GDM1 (cell line): ENCODE data around the gene STRADA.

Source experiments
- DNase-seq: peaks from one replicate; lab custom pipeline; 2025; lab: John Stamatoyannopoulos, UW

The STRADA gene

GRCh38 chr17:63701456-63701820 is 40.2 kb downstream of the STRADA start:
- no peak for DNase-seq

- DNase-seq = no peak
These were observed 40.8 kb downstream of the STRADA start for GRCh38 chr17:63700528-63701455.

- peak; percentile 44 for DNase-seq
These were observed 41.7 kb downstream of the STRADA start, which contains the start of gene LIMD2 for GRCh38 chr17:63699638-63700527. Gene LIMD2 (minus strand): TSS chr17:63700125. CDS start chr17:63699298, 827 bp downstream.

GRCh38 chr17:63698886-63699637 is 42.5 kb downstream of the STRADA start:
- DNase-seq = peak; percentile 83

DNA sequence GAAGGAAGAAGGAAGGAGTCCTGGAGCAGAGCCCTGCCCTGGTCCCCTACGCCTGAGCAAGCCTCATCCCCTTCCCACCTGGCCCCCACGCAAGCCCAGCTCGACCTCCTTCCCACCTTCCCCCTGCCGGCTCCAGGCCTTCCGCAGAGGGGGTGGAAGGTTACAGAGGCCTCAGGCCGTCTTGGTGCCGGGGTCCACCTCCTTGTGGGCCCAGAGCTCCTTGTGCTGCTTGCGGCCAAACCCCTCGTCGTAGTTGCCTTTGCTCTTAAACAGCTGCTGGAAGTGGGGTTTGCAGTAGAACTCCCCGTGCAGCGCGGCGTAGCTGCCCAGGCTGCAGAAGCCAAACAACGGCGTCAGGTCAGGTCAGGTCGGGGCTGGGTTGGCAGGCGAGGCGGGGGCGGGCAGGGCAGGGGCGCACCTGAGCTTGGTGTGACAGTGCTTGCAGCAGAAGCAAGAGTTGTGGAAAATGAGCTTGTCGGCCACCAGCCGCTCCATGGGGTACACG is 43.2 kb downstream of the STRADA start:
- no peak for DNase-seq

GRCh38 chr17:63697341-63698286 is 44.0 kb downstream of the STRADA start:
- peak; percentile 85 for DNase-seq

- DNase-seq = peak; percentile 27
These were observed 45.1 kb downstream of the STRADA start for GRCh38 chr17:63696381-63696961.

GRCh38 chr17:63695889-63696288 is 45.7 kb downstream of the STRADA start:
- no peak for DNase-seq

DNA sequence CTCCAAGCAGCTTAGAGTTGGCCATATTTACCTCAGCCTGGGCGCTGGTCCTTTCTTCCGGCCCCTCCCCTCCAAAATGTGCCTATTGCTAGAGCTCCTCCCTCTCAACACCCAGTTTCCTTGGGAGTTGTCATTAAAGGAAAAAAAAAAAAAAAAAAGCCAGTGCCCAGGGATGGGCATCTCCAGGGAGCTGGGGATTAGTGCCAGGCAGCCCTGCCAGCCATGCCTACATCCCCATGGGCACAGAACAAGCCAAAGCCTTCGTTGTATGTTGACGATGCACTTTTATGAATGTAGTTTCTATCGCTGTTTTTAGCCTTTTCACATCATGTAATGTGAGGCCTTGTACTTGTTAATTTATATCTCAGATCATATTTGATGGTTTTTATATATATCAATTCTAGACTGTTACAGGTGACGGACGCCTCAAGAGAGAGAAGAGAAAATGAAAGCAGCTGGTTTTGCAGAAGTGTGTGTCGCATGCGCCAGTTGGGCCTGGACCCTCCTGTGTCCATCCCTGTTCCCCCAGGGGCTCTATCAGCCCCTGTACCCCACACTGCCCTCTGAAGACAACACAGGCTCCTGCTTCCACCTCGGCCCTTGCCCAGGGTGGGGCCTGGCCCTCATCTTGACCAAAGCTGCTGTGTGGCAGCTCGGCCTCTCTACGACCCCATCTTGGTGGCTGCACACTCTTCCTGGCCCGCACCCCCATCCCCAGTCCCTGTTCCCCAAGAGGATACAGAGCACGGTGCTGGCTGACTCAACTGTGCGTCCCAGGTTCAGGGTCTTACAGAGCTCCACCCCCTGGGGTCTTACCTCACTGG is 46.4 kb downstream of the STRADA start:
- no peak for DNase-seq

GRCh38 chr17:63694229-63694949 is 47.2 kb downstream of the STRADA start:
- DNase-seq = no peak

- no peak for DNase-seq
These were observed 48.0 kb downstream of the STRADA start for GRCh38 chr17:63693411-63694113.

DNA sequence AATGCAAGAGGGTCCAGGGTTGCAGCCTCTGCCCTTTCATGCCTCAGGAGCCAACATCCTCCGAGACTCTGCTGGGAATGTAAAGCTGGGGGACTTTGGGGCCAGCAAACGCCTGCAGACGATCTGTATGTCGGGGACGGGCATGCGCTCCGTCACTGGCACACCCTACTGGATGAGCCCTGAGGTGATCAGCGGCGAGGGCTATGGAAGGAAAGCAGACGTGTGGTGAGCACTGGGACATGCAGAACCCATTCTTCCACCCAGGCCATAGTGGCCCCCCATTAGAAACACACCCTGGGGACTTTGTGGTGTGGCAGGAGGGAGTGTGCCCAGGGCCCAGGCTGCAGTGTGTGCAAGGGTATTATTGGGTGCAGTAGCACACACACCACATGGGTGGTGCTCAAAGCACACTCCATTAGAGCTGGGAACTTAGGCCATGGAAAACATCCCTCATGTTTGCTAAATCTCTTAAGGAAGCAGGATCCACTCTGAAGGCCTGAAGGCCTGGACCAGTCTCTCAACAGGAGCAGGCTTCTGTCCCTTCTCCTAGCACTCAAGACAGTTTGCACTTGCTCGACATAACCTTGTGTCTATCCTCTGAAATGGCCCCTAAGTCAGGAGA is 49.3 kb downstream of the STRADA start:
- no peak for DNase-seq

GRCh38 chr17:63689479-63689878 is 52.1 kb downstream of the STRADA start:
- DNase-seq = no peak

DNA sequence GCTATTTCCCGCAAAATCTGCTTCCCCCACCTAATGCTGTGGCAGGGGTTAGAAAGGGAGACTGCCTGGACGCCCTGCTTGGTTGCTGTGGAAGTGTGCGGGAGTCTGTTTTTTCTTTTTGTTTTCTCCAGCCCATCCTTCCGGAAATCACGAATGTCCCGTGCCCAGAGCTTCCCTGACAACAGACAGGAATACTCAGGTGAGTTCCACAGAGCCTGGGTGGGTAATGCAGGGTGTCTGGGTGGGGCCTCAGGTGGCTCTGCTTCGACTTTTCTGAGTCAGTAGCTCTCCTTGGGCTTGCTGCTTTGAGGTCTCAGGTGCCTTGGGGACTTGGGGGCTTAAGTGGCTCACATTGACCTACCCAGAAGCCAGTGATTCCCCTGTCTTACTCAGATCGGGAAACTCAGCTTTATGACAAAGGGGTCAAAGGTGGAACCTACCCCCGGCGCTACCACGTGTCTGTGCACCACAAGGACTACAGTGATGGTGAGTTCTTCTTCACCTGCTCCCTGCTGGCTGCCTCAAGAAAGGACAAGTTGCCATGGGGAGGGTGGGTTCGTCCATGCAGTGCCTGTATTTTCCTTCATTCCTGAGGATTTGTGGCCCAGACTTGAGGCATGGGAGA is 53.1 kb downstream of the STRADA start:
- no peak for DNase-seq

DNA sequence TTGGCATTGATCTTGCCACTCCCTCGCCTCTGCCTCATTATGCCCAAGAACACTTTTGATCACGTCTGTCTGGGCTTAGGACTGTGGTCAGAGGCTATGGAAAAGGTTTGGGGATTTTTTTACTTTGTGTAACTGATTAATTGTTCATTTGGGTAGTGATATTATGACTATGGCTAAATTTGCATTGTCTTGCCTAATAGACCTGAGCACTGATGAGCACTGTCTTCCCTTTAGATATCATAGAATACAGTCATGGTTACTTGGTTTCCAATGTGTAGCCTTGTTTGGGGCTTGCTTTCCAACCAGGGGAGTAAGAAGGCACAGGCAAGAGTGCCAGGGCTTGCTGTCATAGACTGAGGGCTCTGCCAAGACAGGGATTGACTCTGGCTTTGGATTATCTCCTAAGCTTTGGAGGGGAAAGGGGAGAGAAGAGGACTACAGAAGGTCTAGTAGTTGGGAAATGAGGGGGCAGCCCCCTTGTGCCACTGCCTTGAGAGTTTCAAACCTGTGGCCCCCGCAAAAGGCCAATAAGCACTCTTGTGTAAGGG is 55.4 kb downstream of the STRADA start:
- no peak for DNase-seq

DNA sequence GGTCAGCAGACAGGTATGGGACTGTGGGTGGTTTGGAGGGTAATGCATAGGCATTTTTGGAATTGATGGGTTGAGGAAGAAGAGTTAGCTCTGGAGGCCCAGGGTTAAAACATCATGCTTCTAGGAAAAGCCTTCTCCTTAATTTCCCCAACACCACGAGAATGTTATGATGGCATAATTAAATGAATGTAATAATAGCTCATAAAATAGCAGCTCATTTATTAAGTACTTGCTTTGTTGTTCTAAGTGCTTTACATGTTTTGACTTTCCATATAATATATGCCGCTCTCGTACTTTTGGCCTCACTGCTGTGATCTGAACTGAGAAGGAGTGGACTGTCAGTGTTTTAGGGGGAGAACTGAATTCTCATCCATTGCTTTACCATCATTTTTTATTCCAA is 56.0 kb downstream of the STRADA start:
- no peak for DNase-seq

- DNase-seq = no peak
These were observed 56.6 kb downstream of the STRADA start for GRCh38 chr17:63685041-63685440.
